Endothelial cell (in vitro differentiated cells): ENCODE results near the gene NDUFS1. TPM values are rescaled to one million over a fixed set of nuclear protein-coding genes. Genes with fewer than 3 reads are reported as not detected.

Experiments
- DNase-seq: peaks from one replicate; pipeline ENCODE4 v3.0.0; 2021; ENCODE audit warnings: low spot score
- H3K27ac Mint-ChIP-seq: one replicate; pipeline ENCODE4 v1.8.0; 2021; ENCODE audit warnings: mixed read lengths, inconsistent platforms; ENCODE audit not compliant: unreplicated experiment
- H3K27me3 Mint-ChIP-seq: one replicate; pipeline ENCODE4 v1.8.0; 2021; ENCODE audit warnings: mild to moderate bottlenecking, moderate library complexity, mixed read lengths, inconsistent platforms; ENCODE audit not compliant: unreplicated experiment
- H3K36me3 Mint-ChIP-seq: one replicate; pipeline ENCODE4 v1.8.0; 2021; ENCODE audit warnings: mild to moderate bottlenecking, low read depth, mixed read lengths, inconsistent platforms; ENCODE audit not compliant: unreplicated experiment
- H3K4me1 Mint-ChIP-seq: one replicate; pipeline ENCODE4 v1.8.0; 2021; ENCODE audit warnings: mild to moderate bottlenecking, mixed read lengths, inconsistent platforms; ENCODE audit not compliant: unreplicated experiment
- H3K4me3 Mint-ChIP-seq: one replicate; pipeline ENCODE4 v1.8.0; 2021; ENCODE audit warnings: mild to moderate bottlenecking, mixed read lengths, inconsistent platforms; ENCODE audit not compliant: unreplicated experiment
- H3K9me3 Mint-ChIP-seq: one replicate; pipeline ENCODE4 v1.8.0; 2021; ENCODE audit warnings: mixed read lengths, inconsistent platforms; ENCODE audit not compliant: unreplicated experiment
- CTCF ChIP-seq: fragments of 200-600 bp; sonication (generic); IDR thresholded peaks from one replicate; pipeline ENCODE4 v1.5.0; 2021; ENCODE audit warnings: antibody characterized with exemption; ENCODE audit not compliant: unreplicated experiment
- total RNA-seq: library from RNA; stranded (reverse); fragmentation: NEBNext Ultra II Directional; extraction: Animal tissue kit (Norgen Biotek cat#: 25700); gene quantifications from one replicate; pipeline ENCODE4 v1.2.1, GENCODE V29; 2021; ENCODE audit not compliant: unreplicated experiment

The NDUFS1 gene
- total RNA-seq, 1 donor from 2014 or later, result 67.9 TPM

GRCh38 chr2:206069417-206069816, 89.8 kb downstream of the NDUFS1 start:
- Mint-ChIP-seq H3K27ac (no peak overlapping the region), H3K27me3 (peaks cover 1% of the 10 kb centered on the region), H3K4me3 (no peak overlapping the region), H3K9me3 (no peaks in the 10 kb centered on the region), H3K36me3 (no peaks in the 10 kb centered on the region), H3K4me1 (no peaks in the 10 kb centered on the region)
- TF ChIP-seq CTCF, result no peak
- no peak for DNase-seq

- Mint-ChIP-seq H3K36me3 (no peaks in the 10 kb centered on the region), H3K4me3 (no peak overlapping the region), H3K4me1 (no peaks in the 10 kb centered on the region), H3K27me3 (peaks cover 1% of the 10 kb centered on the region), H3K9me3 (no peaks in the 10 kb centered on the region), H3K27ac (no peak overlapping the region)
- DNase-seq, result no peak
- TF ChIP-seq CTCF, result no peak
Measured at GRCh38 chr2:206068207-206068606, 91.0 kb downstream of the NDUFS1 start.

Other genes with a start within 250 kb of the NDUFS1 start
- 21.0 TPM for gene INO80D, start 73.3 kb downstream of the NDUFS1 start, total RNA-seq
- gene EEF1B2, start 451 bp upstream of the NDUFS1 start, total RNA-seq, result 668 TPM
- gene ZDBF2, start 115.2 kb upstream of the NDUFS1 start, total RNA-seq, result 38.1 TPM